IMR-90 (cell line): ENCODE results near the gene FUT2. TPM values are rescaled to one million over a fixed set of nuclear protein-coding genes. Genes with fewer than 3 reads are reported as not detected.

ENCODE experiments used
- ATAC-seq: fragments of 200-7000 bp; cut with Tn5 transposase; 2 replicates; pipeline ENCODE4 v1.9.1; 2020; ENCODE audit warnings: low read depth, mild to moderate bottlenecking, moderate library complexity
- BruUV-seq: library from RNA; stranded (reverse); fragments of 400-500 nt; replicated peaks from 2 replicates; lab custom pipeline; 2021; lab: Mats Ljungman, UMichigan
- CTCF ChIA-PET: fragments of 300-600 bp; formaldehyde crosslinking; extraction: SDS; loops from one replicate; lab custom pipeline; 2021; ENCODE audit warnings: antibody characterized with exemption; lab: Yijun Ruan, JAX
- POLR2A ChIA-PET: fragments of 300-600 bp; sonication (Branson Sonifier 250); formaldehyde crosslinking; loops from one replicate; lab custom pipeline; 2022; ENCODE audit warnings: antibody characterized with exemption; ENCODE audit not compliant: unreplicated experiment; lab: Charles Lee
- DNase-seq: peaks from one replicate; pipeline ENCODE4 v3.0.0; 2013
- H2AFZ ChIP-seq: replicated peaks from 2 replicates; pipeline ENCODE3; 2013; ENCODE audit warnings: low read length, mild to moderate bottlenecking; ENCODE audit not compliant: poor library complexity
- H2AK5ac ChIP-seq: 2 replicates; pipeline ENCODE4 v1.6.1; 2013; ENCODE audit warnings: low read depth, low read length, inconsistent platforms
- H2AK9ac ChIP-seq: replicated peaks from 2 replicates; pipeline ENCODE3; 2013; ENCODE audit warnings: mild to moderate bottlenecking, low read depth, low read length, moderate library complexity; ENCODE audit not compliant: poor library complexity
- H2BK120ac ChIP-seq: 2 replicates; pipeline ENCODE4 v1.6.1; 2013; ENCODE audit warnings: low read depth, low read length, inconsistent platforms
- H2BK15ac ChIP-seq: 3 replicates; pipeline ENCODE4 v1.6.1; 2013; ENCODE audit warnings: low read depth, low read length, inconsistent platforms
- H2BK20ac ChIP-seq: 2 replicates; pipeline ENCODE4 v1.6.1; 2013; ENCODE audit warnings: low read depth, mild to moderate bottlenecking, inconsistent platforms, low read length, moderate library complexity
- H2BK5ac ChIP-seq: 2 replicates; pipeline ENCODE4 v1.6.1; 2013; ENCODE audit warnings: mild to moderate bottlenecking, low read depth, low read length, inconsistent platforms; ENCODE audit not compliant: poor library complexity, severe bottlenecking
- H3K14ac ChIP-seq: replicated peaks from 2 replicates; pipeline ENCODE4 v1.6.1; 2013; ENCODE audit warnings: low read depth, low read length, inconsistent platforms
- H3K18ac ChIP-seq: 2 replicates; pipeline ENCODE4 v1.6.1; 2013; ENCODE audit warnings: low read depth, low read length, control low read depth
- H3K23ac ChIP-seq: 2 replicates; pipeline ENCODE4 v1.6.1; 2013; ENCODE audit warnings: low read depth, low read length, inconsistent platforms
- H3K27ac ChIP-seq: 2 replicates; pipeline ENCODE4 v1.5.1; 2013; ENCODE audit warnings: mild to moderate bottlenecking, control low read depth, low read length; ENCODE audit not compliant: insufficient read depth
- H3K27me3 ChIP-seq: 2 replicates; pipeline ENCODE4 v1.6.1; 2013; ENCODE audit warnings: low read length; ENCODE audit not compliant: control insufficient read depth, insufficient read depth
- H3K36me3 ChIP-seq: 2 replicates; pipeline ENCODE4 v1.6.1; 2013; ENCODE audit warnings: low read length, mixed read lengths; ENCODE audit not compliant: control insufficient read depth, insufficient read depth
- H3K4ac ChIP-seq: 2 replicates; pipeline ENCODE4 v1.6.1; 2013; ENCODE audit warnings: low read depth, low read length, inconsistent platforms
- H3K4me1 ChIP-seq: 2 replicates; pipeline ENCODE4 v1.6.1; 2013; ENCODE audit warnings: low read length, mixed read lengths; ENCODE audit not compliant: control insufficient read depth, insufficient read depth
- H3K4me2 ChIP-seq: 2 replicates; pipeline ENCODE4 v1.6.1; 2013; ENCODE audit warnings: low read depth, mild to moderate bottlenecking, control low read depth, low read length, moderate library complexity
- H3K4me3 ChIP-seq: 2 replicates; pipeline ENCODE4 v1.5.1; 2013; ENCODE audit warnings: low read depth, mild to moderate bottlenecking, control low read depth, low read length, moderate library complexity; ENCODE audit not compliant: insufficient read depth
- H3K56ac ChIP-seq: 2 replicates; pipeline ENCODE4 v1.6.1; 2013; ENCODE audit warnings: low read length, inconsistent platforms; ENCODE audit not compliant: insufficient read depth; ENCODE audit errors: extremely low read depth
- H3K79me1 ChIP-seq, 2 experiments: 2 replicates each; pipeline ENCODE4 v1.6.1; 2013; ENCODE audit warnings: low read length in 2 of 2, inconsistent platforms in 1 of 2, low read depth in 1 of 2
- H3K9ac ChIP-seq: 2 replicates; pipeline ENCODE4 v1.6.1; 2013; ENCODE audit warnings: low read depth, low read length, control low read depth
- H3K9me1 ChIP-seq: 2 replicates; pipeline ENCODE4 v1.6.1; 2013; ENCODE audit warnings: low read length, inconsistent platforms; ENCODE audit not compliant: insufficient read depth
- H3K9me3 ChIP-seq: 2 replicates; pipeline ENCODE4 v1.6.1; 2013; ENCODE audit warnings: low read length; ENCODE audit not compliant: control insufficient read depth, insufficient read depth
- H4K20me1 ChIP-seq: 2 replicates; pipeline ENCODE4 v1.6.1; 2013; ENCODE audit warnings: low read length, inconsistent platforms; ENCODE audit not compliant: insufficient read depth
- H4K5ac ChIP-seq: 2 replicates; pipeline ENCODE4 v1.6.1; 2013; ENCODE audit warnings: mild to moderate bottlenecking, low read depth, low read length, control low read depth
- H4K8ac ChIP-seq, 2 experiments: 2 replicates each; pipeline ENCODE4 v1.6.1; 2013; ENCODE audit warnings: low read depth in 2 of 2, low read length in 2 of 2, control low read depth in 1 of 2, inconsistent platforms in 1 of 2
- H4K91ac ChIP-seq: 2 replicates; pipeline ENCODE4 v1.6.1; 2013; ENCODE audit warnings: low read depth, low read length, inconsistent platforms; ENCODE audit not compliant: insufficient read depth
- BHLHE40 ChIP-seq: fragments of 150-350 bp; IDR thresholded peaks from 2 replicates; pipeline ENCODE4 v1.6.1; 2016; ENCODE audit warnings: mild to moderate bottlenecking, low read depth, low read length
- CEBPB ChIP-seq: IDR thresholded peaks from 2 replicates; pipeline ENCODE4 v1.6.1; 2012; ENCODE audit warnings: low read depth, low read length, improper control_type of control experiment
- CHD1 ChIP-seq: IDR thresholded peaks from 2 replicates; pipeline ENCODE4 v1.6.1; 2012; ENCODE audit warnings: low read depth, low read length, improper control_type of control experiment
- FOS ChIP-seq: fragments of 150-350 bp; IDR thresholded peaks from 2 replicates; pipeline ENCODE4 v1.6.1; 2016; ENCODE audit warnings: low read depth, low read length
- MAFK ChIP-seq: IDR thresholded peaks from 2 replicates; pipeline ENCODE4 v1.6.1; 2012; ENCODE audit warnings: low read depth, low read length, improper control_type of control experiment
- MXI1 ChIP-seq: IDR thresholded peaks from 2 replicates; pipeline ENCODE4 v1.6.1; 2012; ENCODE audit warnings: low read depth, mild to moderate bottlenecking, low read length, moderate library complexity, borderline replicate concordance
- NFE2L2 ChIP-seq: fragments of 150-350 bp; IDR thresholded peaks from 2 replicates; pipeline ENCODE4 v1.6.1; 2016; ENCODE audit warnings: low read depth, mild to moderate bottlenecking, low read length
- POLR2A ChIP-seq: IDR thresholded peaks from 2 replicates; pipeline ENCODE4 v1.6.1; 2012; ENCODE audit warnings: mild to moderate bottlenecking, low read depth, low read length
- RAD21 ChIP-seq: IDR thresholded peaks from 2 replicates; pipeline ENCODE4 v1.6.1; 2012; ENCODE audit warnings: low read length, improper control_type of control experiment
- RCOR1 ChIP-seq: IDR thresholded peaks from 2 replicates; pipeline ENCODE4 v1.6.1; 2012; ENCODE audit warnings: mild to moderate bottlenecking, low read length, improper control_type of control experiment; ENCODE audit not compliant: insufficient replicate concordance
- RFX5 ChIP-seq: IDR thresholded peaks from 2 replicates; pipeline ENCODE4 v1.8.0; 2012; ENCODE audit warnings: low read depth, mild to moderate bottlenecking, low read length, moderate library complexity
- SMC3 ChIP-seq: fragments of 150-350 bp; IDR thresholded peaks from 2 replicates; pipeline ENCODE4 v1.6.1; 2016; ENCODE audit warnings: low read depth, mild to moderate bottlenecking, antibody characterized with exemption, low read length, moderate library complexity
- WGBS, 2 experiments: methylation state at CpG; one replicate each; pipeline versions ENCODE4 v1.1.5 to v1.1.7; 2013; ENCODE audit warnings: missing lambda C conversion rate in 2 of 2; ENCODE audit not compliant: insufficient read length in 1 of 2; ENCODE audit errors: extremely low coverage in 2 of 2; 5-methylcytosine and 5-hydroxymethylcytosine counted together
- dilution Hi-C: fragments of 300-500 bp; cut with HindIII; formaldehyde crosslinking; loops from one replicate; pipeline ENCODE4 v1.14.3; 2018; ENCODE audit warnings: low sequenced_read_pairs; ENCODE audit not compliant: unreplicated experiment
- in situ Hi-C: fragments of 300-500 bp; cut with MboI; formaldehyde crosslinking; loops from 3 replicates; pipeline ENCODE4 v1.14.3; 2019; ENCODE audit warnings: low sequenced_read_pairs, inconsistent platforms, mixed read lengths
- intact Hi-C: fragments of 100-400 bp; cut with micrococcal nuclease; formaldehyde crosslinking; loops from 2 replicates; pipeline ENCODE4 v1.10.0; 2022
- polyA plus RNA-seq, 3 experiments: library from polyadenylated mRNA; depleted of rRNA; stranded (reverse); fragments of >200 nt; gene quantifications; 2 replicates each; pipeline ENCODE4 v1.2.3, GENCODE V29; 2012; ENCODE audit warnings: low replicate concordance in 1 of 3
- total RNA-seq: library from RNA; depleted of rRNA; stranded (reverse); fragments of >200 nt; gene quantifications from 2 replicates; pipeline ENCODE4 v1.2.3, GENCODE V29; 2012
- TF ChIP-seq, protein P1 (sequence below): conservative IDR thresholded peaks from 2 replicates; pipeline ENCODE4 v1.5.1; 2012; ENCODE audit warnings: mild to moderate bottlenecking, low read depth, low read length, improper control_type of control experiment
- TF ChIP-seq, protein P2 (sequence below): fragments of 150-350 bp; IDR thresholded peaks from 2 replicates; pipeline ENCODE4 v1.6.1; 2016; ENCODE audit warnings: low read depth, mild to moderate bottlenecking, low read length, moderate library complexity, borderline replicate concordance
- TF ChIP-seq, protein P3 (sequence below): fragments of 150-350 bp; IDR thresholded peaks from 2 replicates; pipeline ENCODE4 v1.6.1; 2017; ENCODE audit warnings: mild to moderate bottlenecking, antibody characterized with exemption, low read length, low read depth

The FUT2 gene
- total and polyA plus RNA-seq, 2 of the 4 experiments (the other 2 are of a cell fraction), result not detected

DNA sequence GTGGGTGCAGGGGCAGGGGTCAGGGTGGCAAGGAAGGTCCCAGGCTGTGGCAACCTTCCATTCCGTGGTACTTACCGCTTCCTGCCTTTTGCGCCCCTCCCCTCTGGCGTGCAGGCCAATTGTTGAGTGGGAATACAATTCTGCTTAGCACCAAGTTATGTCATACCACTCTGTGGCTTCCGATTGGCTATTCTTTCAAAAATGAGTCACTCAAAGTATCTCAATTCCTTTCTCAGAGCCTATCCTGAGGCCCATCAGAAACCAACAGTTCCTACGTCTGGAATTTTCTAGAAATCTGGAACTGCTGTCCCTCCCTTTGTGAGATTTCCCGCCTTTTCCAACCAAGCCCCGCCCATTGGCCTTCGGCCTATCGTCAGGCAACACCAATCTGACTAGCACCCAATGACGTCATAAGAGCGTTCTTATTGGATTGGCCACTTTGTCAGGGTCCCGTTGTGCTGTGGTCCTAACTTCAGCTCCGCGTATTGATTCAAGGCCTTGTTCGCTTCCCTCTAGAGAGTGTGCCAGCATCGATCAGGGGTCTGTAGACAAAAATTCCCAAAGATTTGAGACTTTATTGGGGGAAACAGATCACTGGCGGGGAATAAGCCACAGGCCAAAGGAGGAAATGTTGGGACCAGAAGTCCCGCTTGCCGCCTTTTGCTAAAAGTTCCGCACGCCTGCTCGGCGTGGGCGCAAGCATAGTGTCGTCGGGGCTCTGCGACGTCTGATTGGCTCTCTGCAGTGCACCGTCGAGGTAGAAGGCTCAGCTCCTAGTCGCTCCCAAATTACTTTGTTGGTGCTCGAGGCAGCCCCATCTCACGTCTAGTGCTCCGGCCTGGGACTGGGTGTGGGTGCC is 34.7 kb upstream of the FUT2 start:
- DNase-seq (peak; percentile 86), ATAC-seq (peak; percentile 82)
- Histone ChIP-seq H2BK120ac (no peak overlapping the region), H4K8ac (peak overlapping the region in 1 of 2 experiments; percentile 54; a peak in 1 of 4 replicates), H3K36me3 (no peaks in the 10 kb centered on the region), H3K56ac (no peak overlapping the region), H3K9me1 (peaks cover 3% of the 10 kb centered on the region; the same call in 1 of the 2 replicates), H3K27me3 (no peaks in the 10 kb centered on the region), H3K9ac (no peak overlapping the region), H2BK20ac (no peak overlapping the region), H2AK5ac (no peak overlapping the region), H3K9me3 (no peaks in the 10 kb centered on the region), H3K4me3 (no peak overlapping the region), H4K20me1 (no peaks in the 10 kb centered on the region), H4K91ac (no peak overlapping the region), H3K4me1 (peaks cover 3% of the 10 kb centered on the region), H3K4ac (no peak overlapping the region), H3K23ac (no peak overlapping the region), H2AK9ac (no peak overlapping the region), H2AFZ (peak overlapping the region; percentile 68), H3K79me1 (no peaks in the 10 kb centered on the region), H3K18ac (no peak overlapping the region), H2BK15ac (no peak overlapping the region), H3K27ac (no peak overlapping the region), H3K14ac (no peak overlapping the region), H2BK5ac (no peak overlapping the region), H3K4me2 (peak overlapping the region; percentile 45), H4K5ac (no peak overlapping the region)
- 91% methylated on average over 31 of the region's 35 CpGs; no CpG with 5 or more reads in 1 of the 2 experiments for WGBS, 2 experiments
- in situ Hi-C loops (no loop called here), intact Hi-C loops (no loop called here), dilution Hi-C loops (no loop called here)
- ChIA-PET POLR2A (no interaction called here), CTCF (no interaction called here)
- no TSS peak for BruUV-seq
- TF ChIP-seq SMC3 (no peak), CHD1 (no peak), RAD21 (no peak), MXI1 (no peak), RFX5 (peak; percentile 97), CEBPB (no peak), NFE2L2 (no peak), POLR2A (no peak), RCOR1 (no peak), MAFK (no peak), FOS (no peak), BHLHE40 (peak; percentile 29; the same call in 1 of the 2 replicates)
- TF ChIP-seq, protein P1, sequence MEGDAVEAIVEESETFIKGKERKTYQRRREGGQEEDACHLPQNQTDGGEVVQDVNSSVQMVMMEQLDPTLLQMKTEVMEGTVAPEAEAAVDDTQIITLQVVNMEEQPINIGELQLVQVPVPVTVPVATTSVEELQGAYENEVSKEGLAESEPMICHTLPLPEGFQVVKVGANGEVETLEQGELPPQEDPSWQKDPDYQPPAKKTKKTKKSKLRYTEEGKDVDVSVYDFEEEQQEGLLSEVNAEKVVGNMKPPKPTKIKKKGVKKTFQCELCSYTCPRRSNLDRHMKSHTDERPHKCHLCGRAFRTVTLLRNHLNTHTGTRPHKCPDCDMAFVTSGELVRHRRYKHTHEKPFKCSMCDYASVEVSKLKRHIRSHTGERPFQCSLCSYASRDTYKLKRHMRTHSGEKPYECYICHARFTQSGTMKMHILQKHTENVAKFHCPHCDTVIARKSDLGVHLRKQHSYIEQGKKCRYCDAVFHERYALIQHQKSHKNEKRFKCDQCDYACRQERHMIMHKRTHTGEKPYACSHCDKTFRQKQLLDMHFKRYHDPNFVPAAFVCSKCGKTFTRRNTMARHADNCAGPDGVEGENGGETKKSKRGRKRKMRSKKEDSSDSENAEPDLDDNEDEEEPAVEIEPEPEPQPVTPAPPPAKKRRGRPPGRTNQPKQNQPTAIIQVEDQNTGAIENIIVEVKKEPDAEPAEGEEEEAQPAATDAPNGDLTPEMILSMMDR, result no peak
- TF ChIP-seq, protein P2, sequence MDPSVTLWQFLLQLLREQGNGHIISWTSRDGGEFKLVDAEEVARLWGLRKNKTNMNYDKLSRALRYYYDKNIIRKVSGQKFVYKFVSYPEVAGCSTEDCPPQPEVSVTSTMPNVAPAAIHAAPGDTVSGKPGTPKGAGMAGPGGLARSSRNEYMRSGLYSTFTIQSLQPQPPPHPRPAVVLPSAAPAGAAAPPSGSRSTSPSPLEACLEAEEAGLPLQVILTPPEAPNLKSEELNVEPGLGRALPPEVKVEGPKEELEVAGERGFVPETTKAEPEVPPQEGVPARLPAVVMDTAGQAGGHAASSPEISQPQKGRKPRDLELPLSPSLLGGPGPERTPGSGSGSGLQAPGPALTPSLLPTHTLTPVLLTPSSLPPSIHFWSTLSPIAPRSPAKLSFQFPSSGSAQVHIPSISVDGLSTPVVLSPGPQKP, result no peak
- TF ChIP-seq, protein P3, sequence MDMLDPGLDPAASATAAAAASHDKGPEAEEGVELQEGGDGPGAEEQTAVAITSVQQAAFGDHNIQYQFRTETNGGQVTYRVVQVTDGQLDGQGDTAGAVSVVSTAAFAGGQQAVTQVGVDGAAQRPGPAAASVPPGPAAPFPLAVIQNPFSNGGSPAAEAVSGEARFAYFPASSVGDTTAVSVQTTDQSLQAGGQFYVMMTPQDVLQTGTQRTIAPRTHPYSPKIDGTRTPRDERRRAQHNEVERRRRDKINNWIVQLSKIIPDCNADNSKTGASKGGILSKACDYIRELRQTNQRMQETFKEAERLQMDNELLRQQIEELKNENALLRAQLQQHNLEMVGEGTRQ, result no peak
